ENCODE results near the gene R3HDML. TPM values are rescaled to one million over a fixed set of nuclear protein-coding genes. Genes with fewer than 3 reads are reported as not detected.

The R3HDML gene
- total and polyA plus RNA-seq, 7 experiments from 2014 or later = not detected

DNA sequence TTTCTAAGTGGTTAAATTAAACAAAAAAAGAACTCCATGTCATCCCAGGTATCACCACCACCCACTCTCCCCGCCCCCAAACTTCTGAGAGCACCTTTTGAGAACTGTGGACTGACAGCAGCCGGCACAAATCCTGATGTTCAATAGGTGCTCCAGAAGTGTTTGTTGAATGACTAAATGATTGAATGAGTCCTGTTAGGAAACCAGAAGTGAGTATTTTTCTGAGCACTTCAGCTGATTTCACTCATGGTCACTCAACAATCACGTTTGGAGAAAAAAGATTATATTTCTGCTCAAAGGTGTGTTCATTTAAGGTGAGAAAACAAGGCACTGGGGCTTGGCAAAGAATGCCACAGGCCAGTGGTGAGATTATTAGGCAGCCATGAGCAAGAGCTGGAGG lies 12.5 kb downstream of the R3HDML start:
- Mint-ChIP-seq H3K36me3 (no peaks in the 10 kb centered on the region), H3K4me3 (no peak overlapping the region), H3K9me3 (no peaks in the 10 kb centered on the region), H3K4me1 (peaks cover 0 to 10% (median 0%) of the 10 kb centered on the region in 7 donors), H3K27me3 (peaks cover 0 to 4% (median 2%) of the 10 kb centered on the region in 5 donors), H3K27ac (no peak overlapping the region)
- no peak overlapping the region for H3K27ac ChIP-seq (ENCODE audit: low read depth, low read length)
- no peak for ATAC-seq
- POLR2A ChIA-PET = no interaction called here
- no peaks in the 10 kb centered on the region for H3K4me1 ChIP-seq (ENCODE audit: control insufficient read depth in 2 of 2, insufficient read depth in 2 of 2, low read length in 2 of 2)
- H3K9me3 ChIP-seq (ENCODE audit: control insufficient read depth in 2 of 3, low read length in 3 of 3) = no peaks in the 10 kb centered on the region
- DNase-seq = no peak
- intact Hi-C loops (cut with micrococcal nuclease) = no loop called here
- H3K4me3 ChIP-seq (ENCODE audit: low read length) = no peak overlapping the region
- H3K27me3 ChIP-seq (ENCODE audit: control insufficient read depth in 2 of 2, insufficient read depth in 2 of 2, low read length in 2 of 2) = no peaks in the 10 kb centered on the region
- CTCF ChIA-PET = interaction anchor here (0.7 kb wide), 1 partner anchor 48 kb away, joined by 3 read pairs; no protein-coding TSS in a partner anchor
- H3K36me3 ChIP-seq (ENCODE audit: control insufficient read depth in 2 of 3, insufficient read depth in 3 of 3, low read length in 3 of 3) = no peaks in the 10 kb centered on the region

DNA sequence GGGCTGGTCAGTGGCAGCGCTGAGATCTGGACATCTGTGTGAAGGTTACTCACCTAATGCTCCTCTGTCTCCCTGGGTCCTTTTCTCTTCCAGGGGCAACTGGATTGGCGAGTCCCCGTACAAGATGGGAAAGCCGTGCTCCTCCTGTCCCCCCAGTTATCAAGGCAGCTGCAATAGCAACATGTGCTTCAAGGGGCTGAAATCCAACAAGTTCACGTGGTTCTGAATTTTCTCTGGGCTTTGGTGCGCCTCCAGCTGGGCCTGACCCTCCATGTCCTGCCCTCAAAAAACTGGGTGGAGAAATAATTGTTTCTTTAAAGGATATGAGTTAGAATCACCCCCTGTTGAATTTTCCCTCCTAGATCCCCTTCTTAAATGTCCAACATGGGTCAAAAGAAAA lies 13.7 kb downstream of the R3HDML start:
- Mint-ChIP-seq H3K9me3 (no peaks in the 10 kb centered on the region), H3K27me3 (peaks cover 0 to 5% (median 3%) of the 10 kb centered on the region in 5 donors), H3K4me1 (peaks cover 0 to 10% (median 0%) of the 10 kb centered on the region in 7 donors), H3K36me3 (no peaks in the 10 kb centered on the region), H3K4me3 (no peak overlapping the region), H3K27ac (no peak overlapping the region)
- POLR2A ChIA-PET = no interaction called here
- intact Hi-C loops (cut with micrococcal nuclease) = no loop called here
- Histone ChIP-seq H3K4me3 (ENCODE audit: low read length) (no peak overlapping the region), H3K27ac (ENCODE audit: low read depth, low read length) (no peak overlapping the region), H3K27me3 (ENCODE audit: control insufficient read depth in 2 of 2, insufficient read depth in 2 of 2, low read length in 2 of 2) (no peaks in the 10 kb centered on the region), H3K36me3 (ENCODE audit: control insufficient read depth in 2 of 3, insufficient read depth in 3 of 3, low read length in 3 of 3) (no peaks in the 10 kb centered on the region), H3K9me3 (ENCODE audit: control insufficient read depth in 2 of 3, low read length in 3 of 3) (no peaks in the 10 kb centered on the region), H3K4me1 (ENCODE audit: control insufficient read depth in 2 of 2, insufficient read depth in 2 of 2, low read length in 2 of 2) (no peaks in the 10 kb centered on the region)
- DNase-seq (no peak), ATAC-seq (no peak)
- CTCF ChIA-PET = no interaction called here

DNA sequence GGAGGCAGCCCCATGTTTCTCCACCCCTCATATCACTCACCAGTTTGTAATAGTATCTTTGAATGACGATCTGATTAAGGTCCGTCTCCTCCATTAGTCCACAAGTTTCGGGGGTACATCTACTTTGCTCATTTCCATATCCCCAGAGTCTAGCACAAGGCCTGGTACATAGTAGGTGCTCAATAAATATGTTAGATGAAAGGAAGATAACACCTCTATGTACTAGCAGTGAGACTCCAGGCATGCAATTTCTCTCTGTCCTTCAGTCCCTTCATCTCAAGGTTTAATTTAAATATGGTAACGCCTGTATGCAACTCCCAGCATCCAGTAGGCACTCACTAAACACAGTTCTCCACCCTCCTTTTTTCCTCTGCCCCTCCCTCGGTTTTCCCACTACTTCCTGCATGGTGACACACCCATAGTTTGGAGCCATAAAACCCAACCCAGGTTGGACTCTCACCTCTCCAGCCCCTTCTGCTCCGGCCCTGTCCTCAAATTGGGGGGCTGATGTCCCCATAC lies 18.2 kb downstream of the R3HDML start:
- ChIA-PET POLR2A (interaction anchor here (0.6 kb wide), 1 partner anchor 247 kb away, joined by 6 read pairs; no protein-coding TSS in a partner anchor), CTCF (no interaction called here)
- Mint-ChIP-seq H3K4me1 (peaks cover 0 to 10% (median 0%) of the 10 kb centered on the region in 7 donors), H3K36me3 (no peaks in the 10 kb centered on the region), H3K27me3 (peaks cover 0 to 18% (median 5%) of the 10 kb centered on the region in 5 donors), H3K27ac (no peak overlapping the region), H3K4me3 (no peak overlapping the region), H3K9me3 (no peaks in the 10 kb centered on the region)
- DNase-seq = no peak
- no peak overlapping the region for H3K27ac ChIP-seq (ENCODE audit: low read depth, low read length)
- H3K36me3 ChIP-seq (ENCODE audit: control insufficient read depth in 2 of 3, insufficient read depth in 3 of 3, low read length in 3 of 3) = no peaks in the 10 kb centered on the region
- H3K27me3 ChIP-seq (ENCODE audit: control insufficient read depth in 2 of 2, insufficient read depth in 2 of 2, low read length in 2 of 2) = no peaks in the 10 kb centered on the region
- H3K4me3 ChIP-seq (ENCODE audit: low read length) = no peak overlapping the region
- no peaks in the 10 kb centered on the region for H3K9me3 ChIP-seq (ENCODE audit: control insufficient read depth in 2 of 3, low read length in 3 of 3)
- no peak for ATAC-seq
- no peaks in the 10 kb centered on the region for H3K4me1 ChIP-seq (ENCODE audit: control insufficient read depth in 2 of 2, insufficient read depth in 2 of 2, low read length in 2 of 2)
- intact Hi-C loops (cut with micrococcal nuclease) = no loop called here

- Mint-ChIP-seq H3K4me1 (peaks cover 0 to 10% (median 0%) of the 10 kb centered on the region in 7 donors), H3K36me3 (no peaks in the 10 kb centered on the region), H3K9me3 (no peaks in the 10 kb centered on the region), H3K27me3 (peaks cover 0 to 22% (median 5%) of the 10 kb centered on the region in 5 donors), H3K4me3 (no peak within 1 kb of the TSS), H3K27ac (no peak within 1 kb of the TSS)
- Histone ChIP-seq H3K27ac (ENCODE audit: low read depth, low read length) (no peak within 1 kb of the TSS), H3K27me3 (ENCODE audit: control insufficient read depth in 2 of 2, insufficient read depth in 2 of 2, low read length in 2 of 2) (no peaks in the 10 kb centered on the region), H3K36me3 (ENCODE audit: control insufficient read depth in 2 of 3, insufficient read depth in 3 of 3, low read length in 3 of 3) (no peaks in the 10 kb centered on the region), H3K4me3 (ENCODE audit: low read length) (no peak within 1 kb of the TSS), H3K4me1 (ENCODE audit: control insufficient read depth in 2 of 2, insufficient read depth in 2 of 2, low read length in 2 of 2) (no peaks in the 10 kb centered on the region), H3K9me3 (ENCODE audit: control insufficient read depth in 2 of 3, low read length in 3 of 3) (no peaks in the 10 kb centered on the region)
- intact Hi-C loops (cut with micrococcal nuclease) = no loop called here
- POLR2A ChIA-PET = no interaction called here
- no peak for DNase-seq
- ATAC-seq = no peak
- CTCF ChIA-PET = no interaction called here
Measured at GRCh38 chr20:44355498-44356352, 18.9 kb downstream of the R3HDML start, which contains the start of gene HNF4A. Gene HNF4A, plus strand, starts transcription at chr20:44355699. Its CDS starts 106 bp downstream, at chr20:44355805.

GRCh38 chr20:44356353-44356723 lies 19.5 kb downstream of the R3HDML start:
- CTCF ChIA-PET = no interaction called here
- DNase-seq (no peak), ATAC-seq (no peak)
- Histone ChIP-seq H3K27ac (ENCODE audit: low read depth, low read length) (no peak overlapping the region), H3K4me1 (ENCODE audit: control insufficient read depth in 2 of 2, insufficient read depth in 2 of 2, low read length in 2 of 2) (no peaks in the 10 kb centered on the region), H3K4me3 (ENCODE audit: low read length) (no peak overlapping the region), H3K27me3 (ENCODE audit: control insufficient read depth in 2 of 2, insufficient read depth in 2 of 2, low read length in 2 of 2) (no peaks in the 10 kb centered on the region), H3K36me3 (ENCODE audit: control insufficient read depth in 2 of 3, insufficient read depth in 3 of 3, low read length in 3 of 3) (no peaks in the 10 kb centered on the region), H3K9me3 (ENCODE audit: control insufficient read depth in 2 of 3, low read length in 3 of 3) (no peaks in the 10 kb centered on the region)
- Mint-ChIP-seq H3K27ac (no peak overlapping the region), H3K36me3 (no peaks in the 10 kb centered on the region), H3K27me3 (peaks cover 0 to 22% (median 5%) of the 10 kb centered on the region in 5 donors), H3K9me3 (no peaks in the 10 kb centered on the region), H3K4me1 (peaks cover 0 to 10% (median 0%) of the 10 kb centered on the region in 7 donors), H3K4me3 (no peak overlapping the region)
- intact Hi-C loops (cut with micrococcal nuclease) = no loop called here
- POLR2A ChIA-PET = no interaction called here

GRCh38 chr20:44357020-44357419 lies 20.2 kb downstream of the R3HDML start:
- Histone ChIP-seq H3K36me3 (ENCODE audit: control insufficient read depth in 2 of 3, insufficient read depth in 3 of 3, low read length in 3 of 3) (no peaks in the 10 kb centered on the region), H3K9me3 (ENCODE audit: control insufficient read depth in 2 of 3, low read length in 3 of 3) (no peaks in the 10 kb centered on the region), H3K27me3 (ENCODE audit: control insufficient read depth in 2 of 2, insufficient read depth in 2 of 2, low read length in 2 of 2) (no peaks in the 10 kb centered on the region), H3K27ac (ENCODE audit: low read depth, low read length) (no peak overlapping the region), H3K4me1 (ENCODE audit: control insufficient read depth in 2 of 2, insufficient read depth in 2 of 2, low read length in 2 of 2) (no peaks in the 10 kb centered on the region), H3K4me3 (ENCODE audit: low read length) (no peak overlapping the region)
- DNase-seq = no peak
- Mint-ChIP-seq H3K27me3 (peaks cover 0 to 18% (median 5%) of the 10 kb centered on the region in 5 donors), H3K4me1 (peaks cover 0 to 4% (median 0%) of the 10 kb centered on the region in 7 donors), H3K4me3 (no peak overlapping the region), H3K36me3 (no peaks in the 10 kb centered on the region), H3K27ac (no peak overlapping the region), H3K9me3 (no peaks in the 10 kb centered on the region)
- ChIA-PET POLR2A (no interaction called here), CTCF (no interaction called here)
- ATAC-seq = no peak
- intact Hi-C loops (cut with micrococcal nuclease) = no loop called here
